ENCODE results near the gene MAP4K4. TPM values are rescaled to one million over a fixed set of nuclear protein-coding genes. Genes with fewer than 3 reads are reported as not detected.
"Not testable (repeated sequence)": the region's sequence is repeated elsewhere in the genome, so short reads cannot be mapped to it uniquely, and the experiment has no call there.

MAP4K4 gene
- total and polyA plus RNA-seq, 2 experiments from 2014 or later = 61.6 to 131 TPM

- Histone ChIP-seq H3K36me3 (no peaks in the 10 kb centered on the region), H3K4me3 (no peak overlapping the region), H3K27me3 (no peaks in the 10 kb centered on the region), H3K4me1 (ENCODE audit: low read depth) (no peaks in the 10 kb centered on the region), H3K27ac (no peak overlapping the region), H3K9me3 (ENCODE audit: low read depth) (no peaks in the 10 kb centered on the region)
- TF ChIP-seq CTCF (IDR thresholded peaks at IDR 0.05; ENCODE audit: low read depth, low read length) = no peak
- DNase-seq (ENCODE audit: low read depth in 1 of 2, low spot score in 1 of 2) = no peak
These were observed 232.5 kb downstream of the MAP4K4 start for GRCh38 chr2:101930019-101930418.

DNA sequence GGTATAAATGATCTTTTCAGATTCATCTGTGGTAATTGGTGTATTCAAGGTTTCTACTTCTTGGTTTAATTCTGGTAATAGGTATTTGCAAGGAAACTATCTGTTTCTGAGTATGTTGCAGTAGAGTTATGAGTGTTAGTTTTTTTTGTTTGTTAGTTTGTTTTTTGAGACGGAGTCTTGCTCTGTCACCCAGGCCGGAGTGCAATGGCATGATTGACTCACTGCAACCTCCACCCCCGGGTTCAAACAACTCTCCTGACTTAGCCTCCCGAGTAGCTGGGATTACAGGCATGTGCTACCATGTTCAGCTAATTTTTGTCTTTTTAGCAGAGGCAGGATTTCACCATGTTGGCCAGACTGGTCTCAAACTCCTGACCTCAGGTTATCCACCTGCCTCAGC lies 233.3 kb downstream of the MAP4K4 start:
- Histone ChIP-seq H3K27me3 (no peaks in the 10 kb centered on the region), H3K4me3 (no peak overlapping the region), H3K27ac (no peak overlapping the region), H3K36me3 (no peaks in the 10 kb centered on the region), H3K9me3 (ENCODE audit: low read depth) (no peaks in the 10 kb centered on the region), H3K4me1 (ENCODE audit: low read depth) (no peaks in the 10 kb centered on the region)
- DNase-seq (ENCODE audit: low read depth in 1 of 2, low spot score in 1 of 2) = no peak
- no peak for TF ChIP-seq CTCF (IDR thresholded peaks at IDR 0.05; ENCODE audit: low read depth, low read length)

DNA sequence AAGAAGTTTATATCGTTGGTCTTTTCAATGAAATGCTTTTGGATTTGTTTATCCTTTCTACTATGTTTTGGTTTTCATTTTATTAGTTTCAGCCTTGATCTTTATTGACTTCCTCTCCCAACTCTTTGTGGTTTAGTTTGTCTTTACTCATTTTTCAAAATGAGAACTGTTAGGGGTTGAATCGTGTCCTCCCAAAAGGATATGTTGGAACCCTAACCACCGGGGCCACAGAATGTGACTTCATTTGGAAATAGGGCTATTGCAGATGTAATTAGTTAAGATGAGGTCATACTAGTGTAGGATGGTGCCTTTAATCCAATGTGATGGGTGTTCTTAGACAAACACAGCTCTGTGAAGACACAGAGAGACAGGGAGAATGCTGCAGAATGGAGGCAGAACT lies 233.9 kb downstream of the MAP4K4 start:
- no peak for DNase-seq (ENCODE audit: low read depth in 1 of 2, low spot score in 1 of 2)
- Histone ChIP-seq H3K27ac (no peak overlapping the region), H3K9me3 (ENCODE audit: low read depth) (no peaks in the 10 kb centered on the region), H3K36me3 (no peaks in the 10 kb centered on the region), H3K4me3 (no peak overlapping the region), H3K27me3 (no peaks in the 10 kb centered on the region), H3K4me1 (ENCODE audit: low read depth) (no peaks in the 10 kb centered on the region)
- TF ChIP-seq CTCF (IDR thresholded peaks at IDR 0.05; ENCODE audit: low read depth, low read length) = no peak

- H3K4me1 ChIP-seq (ENCODE audit: low read depth); H3K27ac ChIP-seq; H3K36me3 ChIP-seq; DNase-seq (ENCODE audit: low read depth in 1 of 2, low spot score in 1 of 2); H3K4me3 ChIP-seq; H3K27me3 ChIP-seq; H3K9me3 ChIP-seq (ENCODE audit: low read depth): not testable (repeated sequence)
These were observed 238.3 kb downstream of the MAP4K4 start for GRCh38 chr2:101935764-101936163.

DNA sequence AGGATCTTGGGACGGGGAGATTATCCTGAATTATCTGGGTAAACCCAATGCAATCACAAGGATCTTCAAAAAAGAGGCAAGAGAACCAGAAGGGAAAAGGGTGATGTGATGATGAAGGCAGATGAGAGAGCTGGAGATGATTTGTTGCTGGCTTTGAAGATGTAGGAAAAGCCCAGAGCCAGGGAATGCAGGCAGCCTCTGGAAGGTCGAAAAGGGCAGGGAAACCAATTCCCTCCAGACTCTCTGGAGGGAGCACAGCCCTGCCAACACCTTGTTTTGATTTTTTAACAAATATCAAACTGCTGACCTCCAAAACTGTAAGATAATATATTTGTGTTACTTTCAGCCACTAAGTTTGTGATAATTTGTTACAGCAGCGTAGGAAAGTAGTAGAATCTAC lies 245.3 kb downstream of the MAP4K4 start:
- no peak for DNase-seq (ENCODE audit: low read depth in 1 of 2, low spot score in 1 of 2)
- Histone ChIP-seq H3K27ac (no peak overlapping the region), H3K4me3 (no peak overlapping the region), H3K36me3 (no peaks in the 10 kb centered on the region), H3K9me3 (ENCODE audit: low read depth) (no peaks in the 10 kb centered on the region), H3K27me3 (no peaks in the 10 kb centered on the region), H3K4me1 (ENCODE audit: low read depth) (no peaks in the 10 kb centered on the region)
- TF ChIP-seq CTCF (IDR thresholded peaks at IDR 0.05; ENCODE audit: low read depth, low read length) = no peak

Other genes with a start within 250 kb of the MAP4K4 start
- 0.12 TPM in 1 of 2 replicates, not detected in the other for gene RFX8, start 222.6 kb upstream of the MAP4K4 start, total RNA-seq
- gene RFX8, start 222.6 kb upstream of the MAP4K4 start, polyA plus RNA-seq = not detected in 2 replicates